CD4-positive, CD25-positive, alpha-beta regulatory T cell (primary cell): ENCODE results near the gene INHBA. TPM values are rescaled to one million over a fixed set of nuclear protein-coding genes. Genes with fewer than 3 reads are reported as not detected.

ENCODE experiments used
- ATAC-seq, 2 donors: fragments of 150-1000 bp; cut with Tn5 transposase; one replicate each; pipeline ENCODE4 v1.10.0; 2021; ENCODE audit warnings: low read depth in 2 of 2, moderate number of reproducible peaks in 2 of 2, moderate library complexity in 1 of 2
- DNase-seq, 3 donors: peaks; one replicate each; pipeline versions ENCODE4 v3.0.0 to v3.0.0-alpha.2; 2012 to 2022; ENCODE audit warnings: mixed read lengths in 1 of 3
- H3K27ac ChIP-seq: one replicate; pipeline ENCODE4 v1.7.0; 2013; ENCODE audit warnings: mild to moderate bottlenecking, low read length; ENCODE audit not compliant: insufficient read depth, poor library complexity, severe bottlenecking
- H3K27me3 ChIP-seq: one replicate; pipeline ENCODE4 v1.7.0; 2013; ENCODE audit warnings: low read length; ENCODE audit not compliant: control insufficient read depth, insufficient read depth
- H3K36me3 ChIP-seq: one replicate; pipeline ENCODE4 v1.7.0; 2013; ENCODE audit warnings: mild to moderate bottlenecking, low read length, moderate library complexity; ENCODE audit not compliant: control insufficient read depth, insufficient read depth
- H3K4me1 ChIP-seq: 2 replicates; pipeline ENCODE4 v1.7.0; 2013; ENCODE audit warnings: mild to moderate bottlenecking, low read length; ENCODE audit not compliant: insufficient read depth, control insufficient read depth, poor library complexity, severe bottlenecking
- H3K4me3 ChIP-seq: one replicate; pipeline ENCODE4 v1.7.0; 2013; ENCODE audit warnings: low read depth, mild to moderate bottlenecking, low read length, moderate library complexity
- H3K9me3 ChIP-seq, 2 experiments: 1 replicate in 1 of 2; 2 replicates in 1 of 2; pipeline ENCODE4 v1.7.0; 2013; ENCODE audit warnings: low read length in 2 of 2, mild to moderate bottlenecking in 1 of 2, moderate library complexity in 1 of 2; ENCODE audit not compliant: control insufficient read depth in 2 of 2
- H3K27ac Mint-ChIP-seq, 3 donors: one replicate each; pipeline ENCODE4 v1.8.0; 2020 to 2022; ENCODE audit warnings: mild to moderate bottlenecking in 3 of 3, mixed read lengths in 3 of 3, moderate library complexity in 2 of 3
- H3K27me3 Mint-ChIP-seq: one replicate; pipeline ENCODE4 v1.8.0; 2022; ENCODE audit warnings: mild to moderate bottlenecking, mixed read lengths
- H3K36me3 Mint-ChIP-seq: one replicate; pipeline ENCODE4 v1.8.0; 2020; ENCODE audit warnings: mixed read lengths
- H3K4me1 Mint-ChIP-seq, 4 donors: one replicate each; pipeline ENCODE4 v1.8.0; 2020 to 2022; ENCODE audit warnings: mixed read lengths in 4 of 4, mild to moderate bottlenecking in 1 of 4
- H3K4me3 Mint-ChIP-seq, 4 donors: one replicate each; pipeline ENCODE4 v1.8.0; 2020 to 2022; ENCODE audit warnings: mild to moderate bottlenecking in 4 of 4, mixed read lengths in 4 of 4, moderate library complexity in 3 of 4
- H3K9me3 Mint-ChIP-seq, 7 donors: one replicate each; pipeline ENCODE4 v1.8.0; 2020 to 2022; ENCODE audit warnings: mixed read lengths in 7 of 7, mild to moderate bottlenecking in 3 of 7, moderate library complexity in 2 of 7
- polyA plus RNA-seq, 4 donors: library from polyadenylated mRNA; unstranded; fragments of 300-500 nt; fragmentation: Illumina TruSeq; gene quantifications; one replicate each; pipeline ENCODE4 v1.2.3, GENCODE V29; 2021
- total RNA-seq: library from RNA; stranded (reverse); gene quantifications from one replicate; pipeline ENCODE4 v1.2.3, GENCODE V29; 2022

Gene INHBA
- total and polyA plus RNA-seq, 5 donors from 2014 or later, result not detected

DNA sequence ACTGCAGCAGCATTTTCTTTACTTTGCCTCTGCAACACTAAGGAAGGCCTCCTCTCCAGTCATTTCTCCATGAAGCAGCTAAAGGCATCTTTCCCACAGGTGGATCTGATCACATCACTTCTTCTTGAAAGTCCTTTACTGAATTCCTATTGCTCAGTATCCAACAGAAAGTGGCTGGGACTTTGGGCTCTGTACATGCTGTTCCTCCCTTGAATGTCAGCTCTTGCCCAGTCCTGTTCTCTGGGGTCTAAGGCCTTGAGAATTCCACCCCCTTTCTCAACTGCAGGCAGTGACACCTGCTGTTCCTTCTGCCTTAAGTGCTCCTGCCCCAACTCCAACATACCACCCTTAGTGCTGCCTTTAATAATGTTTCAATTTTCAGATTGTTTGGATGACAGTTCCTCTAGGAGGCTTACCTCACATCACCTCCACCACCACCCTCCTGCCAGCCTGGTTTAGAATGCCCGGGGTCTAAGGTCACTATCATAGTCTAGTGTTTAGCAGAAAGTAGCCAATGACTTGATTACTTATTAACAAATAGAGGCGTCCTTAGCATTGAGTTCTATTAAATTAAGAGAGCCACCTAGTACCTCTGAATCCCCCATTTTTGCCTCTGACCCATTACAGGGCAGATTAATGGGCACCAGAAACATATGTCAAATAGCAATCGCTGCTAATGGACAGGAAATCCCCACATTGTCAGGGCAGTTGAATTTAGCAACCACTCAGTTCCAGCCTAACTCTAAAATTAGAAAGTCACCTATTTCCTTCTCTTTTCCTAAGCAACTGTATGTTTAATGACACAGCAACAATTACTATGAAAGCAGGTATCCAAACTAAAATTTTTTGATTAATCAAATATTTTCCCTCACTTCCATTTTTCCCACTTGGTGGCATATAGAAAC is 11.4 kb downstream of the INHBA start:
- no peak overlapping the region for H3K4me3 ChIP-seq
- H3K27me3 Mint-ChIP-seq, result no peaks in the 10 kb centered on the region

DNA sequence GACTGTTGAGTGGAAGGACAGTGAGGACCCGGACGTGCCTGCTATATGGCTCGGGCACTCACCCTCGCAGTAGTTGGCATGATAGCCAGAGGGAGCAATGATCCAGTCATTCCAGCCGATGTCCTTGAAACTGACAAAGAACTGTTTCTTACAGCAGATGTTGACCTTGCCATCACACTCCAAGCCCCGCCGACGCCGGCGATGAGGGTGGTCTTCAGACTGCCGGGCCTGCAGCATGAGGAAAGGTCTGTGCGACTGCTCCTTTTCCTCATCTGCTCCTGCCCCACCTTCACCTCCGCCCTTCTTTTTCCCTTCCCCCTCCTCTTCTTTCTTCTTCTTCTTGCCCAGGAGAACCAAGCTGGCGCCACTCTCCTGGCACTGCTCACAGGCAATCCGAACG is 13.1 kb downstream of the INHBA start:
- Histone ChIP-seq H3K27me3 (no peaks in the 10 kb centered on the region), H3K9me3 (no peaks in the 10 kb centered on the region), H3K36me3 (no peaks in the 10 kb centered on the region), H3K4me1 (no peaks in the 10 kb centered on the region), H3K27ac (no peak overlapping the region), H3K4me3 (no peak overlapping the region)
- ATAC-seq, result no peak
- peaks cover 0 to 5% (median 0%) of the 10 kb centered on the region in 7 donors for H3K9me3 Mint-ChIP-seq
- no peak overlapping the region for H3K4me3 Mint-ChIP-seq
- no peak for DNase-seq
- H3K27ac Mint-ChIP-seq, result no peak overlapping the region
- no peaks in the 10 kb centered on the region for H3K27me3 Mint-ChIP-seq
- H3K36me3 Mint-ChIP-seq, result no peaks in the 10 kb centered on the region
- H3K4me1 Mint-ChIP-seq, result no peaks in the 10 kb centered on the region

More for the DNA sequence above, 11.4 kb downstream of the INHBA start:
- Histone ChIP-seq H3K27ac (no peak overlapping the region), H3K4me1 (no peaks in the 10 kb centered on the region), H3K9me3 (no peaks in the 10 kb centered on the region), H3K27me3 (no peaks in the 10 kb centered on the region), H3K36me3 (no peaks in the 10 kb centered on the region)
- Mint-ChIP-seq H3K4me3 (no peak overlapping the region), H3K36me3 (no peaks in the 10 kb centered on the region), H3K4me1 (no peaks in the 10 kb centered on the region), H3K27ac (no peak overlapping the region), H3K9me3 (peaks cover 0 to 7% (median 0%) of the 10 kb centered on the region in 7 donors)
- DNase-seq (no peak), ATAC-seq (no peak)

DNA sequence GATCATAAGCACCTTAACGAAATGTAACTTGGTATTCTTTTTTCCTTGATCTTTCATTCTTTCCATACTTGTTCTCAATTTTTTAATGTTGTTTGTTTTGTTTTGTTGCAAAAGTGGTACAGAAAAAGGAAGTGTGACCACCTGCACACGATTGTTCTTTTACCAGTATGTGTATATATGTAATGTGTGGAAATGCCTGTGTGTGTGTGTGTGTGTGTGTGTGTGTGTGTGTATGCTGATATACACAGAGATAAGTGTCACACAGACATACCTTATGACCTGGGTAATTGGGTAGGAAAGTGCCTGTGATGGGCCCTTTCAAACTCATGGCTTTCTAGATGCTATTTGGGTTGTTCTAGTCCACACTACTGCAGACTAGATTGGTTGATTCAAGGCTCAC is 14.0 kb downstream of the INHBA start:
- Histone ChIP-seq H3K9me3 (no peaks in the 10 kb centered on the region), H3K36me3 (no peaks in the 10 kb centered on the region), H3K27me3 (no peaks in the 10 kb centered on the region), H3K4me3 (no peak overlapping the region), H3K27ac (no peak overlapping the region), H3K4me1 (no peaks in the 10 kb centered on the region)
- no peaks in the 10 kb centered on the region for H3K27me3 Mint-ChIP-seq
- no peak for ATAC-seq
- no peak overlapping the region for H3K27ac Mint-ChIP-seq
- peaks cover 0 to 4% (median 0%) of the 10 kb centered on the region in 7 donors for H3K9me3 Mint-ChIP-seq
- no peak for DNase-seq
- H3K4me3 Mint-ChIP-seq, result no peak overlapping the region
- H3K36me3 Mint-ChIP-seq, result no peaks in the 10 kb centered on the region
- no peaks in the 10 kb centered on the region for H3K4me1 Mint-ChIP-seq

DNA sequence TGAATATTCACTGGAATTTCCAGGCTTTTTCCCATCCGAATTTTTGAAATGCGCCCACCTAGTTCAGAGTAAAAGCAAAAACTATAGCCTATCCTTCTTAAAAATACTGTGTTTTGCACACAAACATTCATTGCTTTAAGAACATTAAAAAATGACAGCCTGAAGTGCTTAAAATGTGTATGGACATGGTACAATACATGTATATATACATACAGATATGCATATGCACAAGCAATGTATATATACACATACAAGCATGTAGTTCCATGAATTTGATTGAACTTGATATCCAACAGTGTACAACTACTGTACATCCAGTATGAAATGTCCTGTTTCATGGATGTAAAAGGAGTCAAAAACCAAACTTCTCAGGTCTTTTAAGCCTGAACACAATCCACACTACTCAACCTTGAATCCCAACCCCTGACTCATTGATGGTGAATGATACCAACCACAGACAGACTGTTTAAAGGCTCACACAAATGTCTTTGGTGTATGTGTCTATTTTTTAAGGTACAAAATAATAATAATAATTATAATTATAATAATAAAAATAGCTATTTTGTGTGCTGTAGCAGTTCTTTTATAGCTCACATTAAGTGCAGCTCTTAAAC is 14.8 kb downstream of the INHBA start:
- Histone ChIP-seq H3K36me3 (no peaks in the 10 kb centered on the region), H3K4me3 (no peak overlapping the region), H3K27me3 (no peaks in the 10 kb centered on the region), H3K27ac (no peak overlapping the region), H3K4me1 (no peaks in the 10 kb centered on the region), H3K9me3 (no peaks in the 10 kb centered on the region)
- DNase-seq (no peak), ATAC-seq (no peak)
- Mint-ChIP-seq H3K27ac (no peak overlapping the region), H3K4me3 (no peak overlapping the region), H3K36me3 (no peaks in the 10 kb centered on the region), H3K27me3 (no peaks in the 10 kb centered on the region), H3K9me3 (peaks cover 0 to 4% (median 0%) of the 10 kb centered on the region in 7 donors), H3K4me1 (no peaks in the 10 kb centered on the region)

DNA sequence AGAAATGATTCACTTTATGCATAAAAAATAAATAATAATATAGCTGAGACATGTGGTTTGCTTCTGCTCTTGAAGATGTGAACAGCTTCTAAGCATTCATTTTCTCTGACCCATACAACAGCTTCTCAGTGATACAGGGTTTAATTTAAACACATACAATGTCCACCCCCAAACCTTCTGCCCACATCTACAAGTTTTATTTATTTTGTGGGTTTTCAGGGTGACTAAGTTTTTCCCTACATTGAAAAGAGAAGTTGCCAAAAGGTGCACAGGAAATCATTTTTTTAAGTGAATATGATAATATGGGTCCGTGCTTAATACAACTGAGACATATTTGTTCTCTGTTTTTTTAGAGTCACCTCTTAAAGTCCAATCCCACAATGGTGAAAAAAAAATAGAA is 17.2 kb downstream of the INHBA start:
- Histone ChIP-seq H3K4me1 (no peaks in the 10 kb centered on the region), H3K27ac (no peak overlapping the region), H3K4me3 (no peak overlapping the region), H3K9me3 (no peaks in the 10 kb centered on the region), H3K27me3 (no peaks in the 10 kb centered on the region), H3K36me3 (no peaks in the 10 kb centered on the region)
- no peak overlapping the region for H3K4me3 Mint-ChIP-seq
- H3K9me3 Mint-ChIP-seq, result peaks cover 0 to 4% (median 0%) of the 10 kb centered on the region in 7 donors
- DNase-seq (no peak), ATAC-seq (no peak)
- no peaks in the 10 kb centered on the region for H3K36me3 Mint-ChIP-seq
- no peak overlapping the region for H3K27ac Mint-ChIP-seq
- H3K27me3 Mint-ChIP-seq, result no peaks in the 10 kb centered on the region
- H3K4me1 Mint-ChIP-seq, result no peaks in the 10 kb centered on the region

DNA sequence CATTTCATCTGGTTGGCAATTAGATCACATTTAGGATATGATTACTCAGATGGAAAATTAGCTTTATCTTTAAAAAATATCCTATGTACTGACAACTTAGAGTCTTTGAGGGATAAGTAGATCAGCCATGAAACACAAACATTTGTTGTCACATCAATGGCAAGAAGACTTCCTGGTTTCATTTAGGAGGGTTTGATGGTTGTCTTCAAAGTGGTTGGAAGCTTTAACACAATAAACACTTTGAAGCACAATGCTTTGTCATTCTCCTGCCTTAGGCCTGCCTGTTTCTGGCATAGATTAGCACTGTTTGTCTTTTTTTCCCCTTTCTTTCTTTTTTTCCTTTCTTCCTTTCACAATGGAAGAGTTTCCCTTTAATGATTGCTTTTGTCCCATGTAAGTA is 20.5 kb downstream of the INHBA start:
- H3K27ac ChIP-seq, result no peak overlapping the region
- H3K9me3 Mint-ChIP-seq, result peaks cover 0 to 8% (median 0%) of the 10 kb centered on the region in 7 donors
- no peaks in the 10 kb centered on the region for H3K9me3 ChIP-seq
- H3K27me3 Mint-ChIP-seq, result no peaks in the 10 kb centered on the region
- H3K36me3 ChIP-seq, result no peaks in the 10 kb centered on the region
- no peak for ATAC-seq
- no peak overlapping the region for H3K4me3 ChIP-seq
- H3K4me3 Mint-ChIP-seq, result no peak overlapping the region
- no peaks in the 10 kb centered on the region for H3K4me1 Mint-ChIP-seq
- no peaks in the 10 kb centered on the region for H3K27me3 ChIP-seq
- H3K27ac Mint-ChIP-seq, result no peak overlapping the region
- no peak for DNase-seq
- H3K4me1 ChIP-seq, result no peaks in the 10 kb centered on the region
- H3K36me3 Mint-ChIP-seq, result no peaks in the 10 kb centered on the region

DNA sequence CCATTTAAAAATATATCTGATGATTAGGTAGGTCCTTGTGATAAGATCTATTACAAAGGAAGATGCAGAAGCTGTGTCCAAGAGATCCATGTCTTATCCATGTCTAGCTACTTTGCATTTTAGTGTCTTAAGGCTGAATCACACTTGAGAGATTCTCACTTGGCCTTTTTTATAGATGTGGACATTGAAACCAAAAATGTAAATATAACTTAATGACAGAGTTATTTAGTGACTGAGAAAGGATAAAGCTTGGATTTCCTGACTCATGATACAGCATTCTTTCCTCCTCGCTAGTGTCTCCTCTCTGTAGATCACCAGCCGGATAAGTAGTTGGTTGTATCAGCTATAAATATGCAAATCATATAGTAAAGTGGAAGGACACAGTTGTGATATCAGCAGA is 23.3 kb downstream of the INHBA start:
- no peak overlapping the region for H3K27ac ChIP-seq
- H3K36me3 ChIP-seq, result no peaks in the 10 kb centered on the region
- no peaks in the 10 kb centered on the region for H3K4me1 Mint-ChIP-seq
- no peak for DNase-seq
- no peak for ATAC-seq
- H3K27me3 Mint-ChIP-seq, result no peaks in the 10 kb centered on the region
- peaks cover 0 to 8% (median under 1%) of the 10 kb centered on the region in 7 donors for H3K9me3 Mint-ChIP-seq
- H3K4me3 ChIP-seq, result no peak overlapping the region
- no peaks in the 10 kb centered on the region for H3K9me3 ChIP-seq
- no peaks in the 10 kb centered on the region for H3K27me3 ChIP-seq
- H3K36me3 Mint-ChIP-seq, result no peaks in the 10 kb centered on the region
- no peaks in the 10 kb centered on the region for H3K4me1 ChIP-seq
- H3K4me3 Mint-ChIP-seq, result no peak overlapping the region
- no peak overlapping the region for H3K27ac Mint-ChIP-seq
